ENCODE data around the gene GPR150. TPM values are rescaled to one million over a fixed set of nuclear protein-coding genes. Genes with fewer than 3 reads are reported as not detected.

Gene GPR150
- total and polyA plus RNA-seq, 10 of the 15 experiments (the other 5 are each of a cell fraction or from before 2014, with no cell fraction given), result 0.08 to 1.1 (median 0.37) TPM; not detected in 1

GRCh38 chr5:95668728-95669127 lies 48.8 kb downstream of the GPR150 start (continued):
- TF ChIP-seq CUX1 (IDR thresholded peaks at IDR 0.05; ENCODE audit: insufficient replicate concordance, low read depth, low read length), result no peak

- in situ Hi-C loops (cut with MboI), result no loop called here
- Histone ChIP-seq H3K4me3 (no peak overlapping the region), H3K27me3 (replicated peaks in 1 of 2; ENCODE audit: control insufficient read depth in 2 of 2, insufficient read depth in 2 of 2, low read length in 1 of 2) (no peaks in the 10 kb centered on the region), H3K9ac (ENCODE audit: control insufficient read depth, insufficient read depth, low read length) (no peak overlapping the region), H2AFZ (ENCODE audit: control insufficient read depth, low read depth, low read length) (no peak overlapping the region), H3K27ac (ENCODE audit: control insufficient read depth, insufficient read depth) (no peak overlapping the region), H3K4me2 (ENCODE audit: control insufficient read depth, insufficient read depth) (no peak overlapping the region), H3K9me3 (replicated peaks; ENCODE audit: control insufficient read depth, insufficient read depth, low read length) (no peaks in the 10 kb centered on the region), H3K4me1 (ENCODE audit: control insufficient read depth, insufficient read depth, low read length) (no peaks in the 10 kb centered on the region), H3K79me2 (ENCODE audit: control insufficient read depth, insufficient read depth, low read length) (no peaks in the 10 kb centered on the region), H3K36me3 (ENCODE audit: control insufficient read depth in 2 of 2, insufficient read depth in 2 of 2, low read length in 1 of 2) (no peaks in the 10 kb centered on the region), H4K20me1 (ENCODE audit: control insufficient read depth, insufficient read depth) (no peaks in the 10 kb centered on the region)
- FAIRE-seq (no peak), ATAC-seq (no peak), DNase-seq (ENCODE audit: low read depth, low spot score) (no peak)
- BruUV-seq (replicated peaks), result no TSS peak
- intact Hi-C loops (cut with micrococcal nuclease; ENCODE audit: unreplicated experiment), result no loop called here
- WGBS (ENCODE audit: insufficient coverage, insufficient replicate concordance, low lambda C conversion rate, missing lambda C conversion rate), result 96% methylated on average over 4 of the region's 4 CpGs
- ChIA-PET RAD21 (ENCODE audit: unreplicated experiment) (interaction anchor here (1.0 to 2.6 kb wide), 4 partner anchors 23 to 111 kb away, joined by 3 to 9 read pairs (median 4); partner anchors contain the start of genes RFESD and RHOBTB3), CTCF (interaction anchor here (0.9 to 8.5 kb wide), 7 partner anchors 23 to 179 kb away, joined by 3 to 177 read pairs (median 5); partner anchors contain the start of gene RFESD), POLR2A (interaction anchor here (1.3 kb wide), 1 partner anchor 179 kb away, joined by 3 read pairs; no protein-coding TSS in a partner anchor), SMC1A (ENCODE audit: uncharacterized antibody, unreplicated experiment) (interaction anchor here (0.6 to 5.1 kb wide), 16 partner anchors 9 to 520 kb away, joined by 3 to 22 read pairs (median 3); partner anchors contain the start of gene RFESD)
- TF ChIP-seq EP300 (IDR thresholded peaks at IDR 0.05; ENCODE audit: borderline replicate concordance in 1 of 2, control insufficient read depth in 1 of 2, low read depth in 2 of 2, low read length in 2 of 2) (no peak), ZSCAN29 (IDR thresholded peaks at IDR 0.05) (no peak), POU2F2 (IDR thresholded peaks at IDR 0.05; ENCODE audit: borderline replicate concordance, low read depth, low read length) (no peak), HSF1 (IDR thresholded peaks at IDR 0.05; ENCODE audit: low read depth, low read length) (no peak), SMAD5 (IDR thresholded peaks at IDR 0.05; ENCODE audit: low read depth) (no peak)
Measured at GRCh38 chr5:95669540-95669939, 49.7 kb downstream of the GPR150 start.

All from GM12878 (cell line).